ENCODE results near the gene NALCN.

Gene NALCN

GRCh38 chr13:101264931-101265330, 151.4 kb downstream of the NALCN start:
- no peak for TF ChIP-seq CTCF (IDR thresholded peaks at IDR 0.05; ENCODE audit: low read depth, low read length)
- in situ Hi-C loops (cut with HindIII; ENCODE audit: low sequenced_read_pairs) = no loop called here

GRCh38 chr13:101262306-101262705, 154.0 kb downstream of the NALCN start:
- in situ Hi-C loops (cut with HindIII; ENCODE audit: low sequenced_read_pairs) = no loop called here
- no peak overlapping the region for H3K4me3 ChIP-seq (ENCODE audit: low read depth, low read length)
- TF ChIP-seq CTCF (IDR thresholded peaks at IDR 0.05; ENCODE audit: low read depth, low read length) = no peak
- no peak for DNase-seq (ENCODE audit: low read depth, low spot score)

More at GRCh38 chr13:101264931-101265330, 151.4 kb downstream of the NALCN start:
- no peak for DNase-seq (ENCODE audit: low read depth, low spot score)
- H3K4me3 ChIP-seq (ENCODE audit: low read depth, low read length) = no peak overlapping the region

GRCh38 chr13:101258509-101258908, 157.8 kb downstream of the NALCN start:
- no peak for DNase-seq (ENCODE audit: low read depth, low spot score)
- no peak for TF ChIP-seq CTCF (IDR thresholded peaks at IDR 0.05; ENCODE audit: low read depth, low read length)
- no peak overlapping the region for H3K4me3 ChIP-seq (ENCODE audit: low read depth, low read length)
- in situ Hi-C loops (cut with HindIII; ENCODE audit: low sequenced_read_pairs) = no loop called here

- in situ Hi-C loops (cut with HindIII; ENCODE audit: low sequenced_read_pairs) = no loop called here
- DNase-seq (ENCODE audit: low read depth, low spot score) = peak; percentile 95
- no peak overlapping the region for H3K4me3 ChIP-seq (ENCODE audit: low read depth, low read length)
- no peak for TF ChIP-seq CTCF (IDR thresholded peaks at IDR 0.05; ENCODE audit: low read depth, low read length)
Observed at GRCh38 chr13:101258071-101258470, 158.2 kb downstream of the NALCN start.

GRCh38 chr13:101248739-101249514, 167.4 kb downstream of the NALCN start:
- in situ Hi-C loops (cut with HindIII; ENCODE audit: low sequenced_read_pairs) = no loop called here
- no peak for TF ChIP-seq CTCF (IDR thresholded peaks at IDR 0.05; ENCODE audit: low read depth, low read length)
- no peak for DNase-seq (ENCODE audit: low read depth, low spot score)
- no peak overlapping the region for H3K4me3 ChIP-seq (ENCODE audit: low read depth, low read length)

GRCh38 chr13:101242720-101243119, 173.6 kb downstream of the NALCN start:
- DNase-seq (ENCODE audit: low read depth, low spot score) = peak; percentile 17
- H3K4me3 ChIP-seq (ENCODE audit: low read depth, low read length) = no peak overlapping the region
- TF ChIP-seq CTCF (IDR thresholded peaks at IDR 0.05; ENCODE audit: low read depth, low read length) = no peak
- in situ Hi-C loops (cut with HindIII; ENCODE audit: low sequenced_read_pairs) = no loop called here
